Activated naive CD4-positive, alpha-beta T cell (primary cell): ENCODE data around the gene GPATCH2L.

ENCODE experiments used
- DNase-seq, 4 experiments: peaks; one replicate each; lab custom pipeline; 2025; lab: John Stamatoyannopoulos, UW

GPATCH2L gene

DNA sequence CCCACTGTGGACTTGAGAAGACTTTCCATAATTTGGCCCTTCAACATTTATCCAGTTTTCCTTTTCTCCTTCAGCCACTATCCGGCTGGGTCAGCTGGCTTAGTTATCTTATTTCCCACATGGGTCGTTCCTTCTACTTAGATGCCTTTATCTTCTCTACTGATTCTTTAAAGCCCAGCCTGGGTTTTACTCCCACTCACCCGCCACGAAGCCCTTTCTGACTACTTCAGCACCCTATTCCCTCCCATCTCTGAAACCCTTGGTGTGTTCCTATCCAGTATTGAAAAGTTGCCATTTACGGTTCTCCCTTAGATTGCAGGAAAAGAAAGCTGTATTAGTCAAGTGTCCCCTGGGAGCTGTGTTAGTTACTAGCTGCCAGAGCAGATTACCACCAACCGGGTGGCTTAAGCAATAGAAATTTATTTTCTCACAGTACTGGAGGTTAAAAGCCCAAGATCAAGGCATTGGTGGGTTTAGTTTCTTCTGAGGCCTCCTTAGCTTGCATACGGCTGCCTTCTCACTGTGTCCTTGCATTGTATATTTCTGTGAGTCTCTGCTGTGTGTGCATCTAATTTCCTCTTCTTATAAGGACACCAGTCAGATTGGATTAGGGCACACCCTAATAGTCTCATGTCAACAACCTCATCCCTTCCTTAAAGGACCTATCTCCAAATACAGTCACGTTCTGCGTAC lies 105.5 kb downstream of the GPATCH2L start:
- DNase-seq: no peak

DNA sequence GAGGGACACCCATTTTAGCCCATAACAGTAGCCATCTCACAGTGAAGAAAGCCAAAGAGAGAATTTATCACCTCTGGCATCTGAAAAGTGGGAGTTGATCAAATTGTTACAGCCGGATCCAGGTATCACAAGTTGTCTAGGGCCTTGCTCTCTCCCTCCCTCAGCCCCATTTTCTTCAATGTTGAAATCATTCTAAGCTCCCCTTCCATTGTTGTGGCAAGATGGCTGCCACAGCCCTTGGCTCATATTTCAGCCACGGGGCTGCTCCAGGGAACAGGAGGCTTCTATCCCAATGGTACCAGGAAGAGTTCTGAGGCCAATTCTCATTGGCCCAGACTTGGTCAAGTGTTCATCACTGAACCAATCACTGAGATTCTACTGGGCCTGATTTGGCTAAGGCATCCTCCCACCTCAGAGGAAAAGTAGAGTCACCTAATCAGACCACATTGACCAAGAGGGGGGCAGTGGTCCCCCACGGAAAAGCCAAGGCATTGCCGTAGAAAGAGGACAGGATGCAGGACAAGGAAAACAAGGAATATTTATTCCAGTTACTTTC lies 106.2 kb downstream of the GPATCH2L start:
- DNase-seq: no peak

DNA sequence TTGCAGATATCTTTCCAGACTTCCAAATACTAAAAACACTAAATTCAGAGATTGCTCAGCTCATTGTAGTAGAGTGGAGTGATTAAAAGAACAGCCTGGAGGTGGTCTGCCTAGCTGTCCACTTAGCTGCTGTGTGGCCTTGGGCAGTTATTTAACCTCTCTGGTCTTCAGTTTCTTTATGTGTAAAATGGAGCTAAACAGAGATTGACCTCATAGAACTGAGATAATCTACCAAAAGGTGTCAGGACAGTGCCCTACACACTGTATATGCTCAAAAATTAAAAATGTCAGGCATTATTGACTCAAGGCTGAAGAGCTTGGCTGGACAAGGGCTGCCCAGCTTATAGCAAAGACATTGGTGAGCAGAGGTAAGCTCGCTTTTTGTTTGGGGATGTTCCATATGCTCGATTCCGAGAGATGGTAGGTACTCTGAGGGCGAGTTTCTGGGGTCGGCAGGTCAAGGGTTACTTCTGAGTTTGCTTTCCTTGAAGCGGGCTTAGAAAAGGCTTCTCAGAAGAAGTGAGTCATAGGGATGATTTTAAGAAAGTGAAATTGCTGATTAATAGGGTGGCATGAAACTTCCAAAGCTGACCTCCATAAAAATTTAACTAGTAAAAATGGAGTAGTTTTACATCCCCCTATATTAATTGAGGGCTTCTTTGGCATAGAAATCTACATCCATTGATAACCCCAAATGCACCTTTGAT lies 107.5 kb downstream of the GPATCH2L start:
- DNase-seq: no peak

DNA sequence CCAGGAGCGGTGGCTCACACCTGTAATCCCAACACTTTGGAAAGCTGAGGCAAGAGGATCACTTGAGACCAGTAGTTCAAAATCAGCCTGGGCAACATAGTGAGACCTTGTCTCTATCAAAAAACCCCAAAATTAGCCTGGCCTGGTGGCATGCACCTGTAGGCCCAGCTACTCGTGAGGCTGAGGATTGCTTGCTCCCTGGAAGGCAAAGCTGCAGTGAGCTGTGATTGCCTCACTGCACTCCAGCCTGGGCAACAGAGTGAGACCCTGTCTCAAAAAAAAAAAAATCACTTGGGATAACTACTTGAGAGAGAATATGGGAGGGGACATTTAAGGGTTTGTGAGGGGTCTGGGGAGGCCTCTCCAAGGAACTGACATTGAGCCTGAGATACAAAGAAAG lies 109.0 kb downstream of the GPATCH2L start:
- DNase-seq: no peak

DNA sequence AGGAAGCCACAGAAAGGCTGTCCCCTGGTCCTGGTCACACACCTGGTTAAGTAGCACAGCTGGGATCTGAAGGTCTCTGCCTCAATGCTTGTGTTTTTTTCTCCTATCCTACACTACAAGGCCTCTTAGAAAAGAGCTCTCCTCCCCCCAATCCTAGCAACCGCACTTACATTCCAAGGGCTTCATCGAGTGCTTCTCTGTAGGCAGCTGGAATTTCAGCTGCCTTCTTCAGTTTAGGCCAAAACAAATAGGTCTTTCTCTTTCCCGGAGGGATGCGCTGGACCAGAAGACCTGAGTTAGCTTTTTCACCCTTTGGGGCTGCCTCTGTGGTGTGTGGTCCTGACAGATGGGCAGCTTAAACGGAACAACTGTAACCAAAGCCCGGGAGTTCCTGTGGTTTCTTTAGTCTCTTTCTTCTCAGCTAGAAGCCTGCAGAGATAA lies 109.7 kb downstream of the GPATCH2L start:
- no peak for DNase-seq

DNA sequence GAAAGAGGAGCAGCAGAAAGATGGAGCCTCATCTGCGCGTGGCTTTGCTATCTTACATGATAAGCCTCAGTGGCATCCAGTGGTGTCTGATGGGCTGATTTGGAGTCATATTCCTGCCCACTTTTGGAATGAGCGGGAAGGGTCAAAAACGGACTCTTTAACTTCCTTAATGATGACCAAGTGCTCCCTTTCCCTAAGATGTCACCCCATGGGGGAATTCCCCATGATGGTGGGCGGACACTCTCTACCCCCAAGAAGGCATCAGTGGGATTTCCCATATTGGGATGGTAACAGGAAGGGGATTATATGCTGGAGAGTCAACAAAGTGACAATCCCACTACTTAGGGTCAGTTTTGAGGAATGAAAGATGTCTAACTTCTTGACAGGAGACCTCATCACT lies 110.9 kb downstream of the GPATCH2L start:
- DNase-seq: no peak
